Stimulated activated naive CD8-positive, alpha-beta T cell treated with anti-CD3 and anti-CD28 coated beads, Interleukin-15, amount 100 ng/mL, for 72 hours (primary cell): ENCODE results near the gene AP1G1.

ENCODE experiments used
- ATAC-seq: fragments of 150-1000 bp; cut with Tn5 transposase; 2 replicates; pipeline ENCODE4 v1.10.0; 2021; ENCODE audit warnings: mild to moderate bottlenecking, moderate library complexity
- DNase-seq, 2 donors: peaks; one replicate each; pipeline ENCODE4 v3.0.0; 2021 to 2022
- H3K27ac Mint-ChIP-seq, 2 donors: one replicate each; pipeline ENCODE4 v1.8.0; 2022; ENCODE audit warnings: mild to moderate bottlenecking in 2 of 2, mixed read lengths in 2 of 2, moderate library complexity in 2 of 2
- H3K27me3 Mint-ChIP-seq: one replicate; pipeline ENCODE4 v1.8.0; 2022; ENCODE audit warnings: mixed read lengths
- H3K4me1 Mint-ChIP-seq: one replicate; pipeline ENCODE4 v1.8.0; 2022; ENCODE audit warnings: mild to moderate bottlenecking, mixed read lengths
- H3K4me3 Mint-ChIP-seq, 2 donors: one replicate each; pipeline ENCODE4 v1.8.0; 2022; ENCODE audit warnings: mild to moderate bottlenecking in 2 of 2, mixed read lengths in 2 of 2, moderate library complexity in 1 of 2
- H3K9me3 Mint-ChIP-seq, 2 donors: one replicate each; pipeline ENCODE4 v1.8.0; 2022; ENCODE audit warnings: mixed read lengths in 2 of 2

AP1G1 gene

GRCh38 chr16:71746442-71747046 lies 62.1 kb downstream of the AP1G1 start:
- peak; percentile 5 to 18 for DNase-seq
- peak; percentile 60 for ATAC-seq

GRCh38 chr16:71738855-71739254 lies 69.8 kb downstream of the AP1G1 start:
- Mint-ChIP-seq H3K4me3 (no peak overlapping the region), H3K27me3 (no peaks in the 10 kb centered on the region), H3K4me1 (no peaks in the 10 kb centered on the region), H3K9me3 (no peaks in the 10 kb centered on the region), H3K27ac (no peak overlapping the region)
- ATAC-seq = no peak
- no peak for DNase-seq

More at GRCh38 chr16:71746442-71747046, 62.1 kb downstream of the AP1G1 start:
- Mint-ChIP-seq H3K9me3 (no peaks in the 10 kb centered on the region), H3K4me3 (no peak overlapping the region), H3K27me3 (no peaks in the 10 kb centered on the region), H3K27ac (no peak overlapping the region), H3K4me1 (peaks cover 4% of the 10 kb centered on the region)

GRCh38 chr16:71737501-71737900 lies 71.1 kb downstream of the AP1G1 start:
- no peak overlapping the region for H3K4me3 Mint-ChIP-seq
- DNase-seq (no peak), ATAC-seq (no peak)
- peak overlapping the region in 1 of 2 donors; percentile 56 for H3K27ac Mint-ChIP-seq
- H3K4me1 Mint-ChIP-seq = no peaks in the 10 kb centered on the region
- H3K27me3 Mint-ChIP-seq = no peaks in the 10 kb centered on the region
- no peaks in the 10 kb centered on the region for H3K9me3 Mint-ChIP-seq

GRCh38 chr16:71734511-71734910 lies 74.1 kb downstream of the AP1G1 start:
- H3K9me3 Mint-ChIP-seq = no peaks in the 10 kb centered on the region
- ATAC-seq = no peak
- DNase-seq = no peak
- no peak overlapping the region for H3K27ac Mint-ChIP-seq
- H3K27me3 Mint-ChIP-seq = no peaks in the 10 kb centered on the region
- H3K4me3 Mint-ChIP-seq = no peak overlapping the region
- H3K4me1 Mint-ChIP-seq = peaks cover 4% of the 10 kb centered on the region

GRCh38 chr16:71732587-71732986 lies 76.0 kb downstream of the AP1G1 start:
- Mint-ChIP-seq H3K27me3 (no peaks in the 10 kb centered on the region), H3K4me1 (peaks cover 6% of the 10 kb centered on the region), H3K9me3 (no peaks in the 10 kb centered on the region), H3K4me3 (no peak overlapping the region), H3K27ac (peak overlapping the region in 1 of 2 donors; percentile 43)
- ATAC-seq (no peak), DNase-seq (no peak)

- DNase-seq = no peak
- Mint-ChIP-seq H3K9me3 (no peaks in the 10 kb centered on the region), H3K27me3 (no peaks in the 10 kb centered on the region), H3K27ac (no peak overlapping the region), H3K4me1 (peaks cover 16% of the 10 kb centered on the region), H3K4me3 (no peak overlapping the region)
- no peak for ATAC-seq
These were observed 80.9 kb downstream of the AP1G1 start for GRCh38 chr16:71727551-71728324.

GRCh38 chr16:71726476-71727315 lies 81.9 kb downstream of the AP1G1 start:
- peaks cover 24% of the 10 kb centered on the region for H3K4me1 Mint-ChIP-seq
- H3K27me3 Mint-ChIP-seq = no peaks in the 10 kb centered on the region
- H3K4me3 Mint-ChIP-seq = no peak overlapping the region
- no peaks in the 10 kb centered on the region for H3K9me3 Mint-ChIP-seq
- ATAC-seq = no peak
- no peak for DNase-seq
- H3K27ac Mint-ChIP-seq = no peak overlapping the region

- H3K4me3 Mint-ChIP-seq = peak within 1 kb of the TSS; percentile 81 to 96
- H3K9me3 Mint-ChIP-seq = no peaks in the 10 kb centered on the region
- DNase-seq (no peak), ATAC-seq (no peak)
- no peaks in the 10 kb centered on the region for H3K27me3 Mint-ChIP-seq
- peak within 1 kb of the TSS in 1 of 2 donors; percentile 83 for H3K27ac Mint-ChIP-seq
- peaks cover 19% of the 10 kb centered on the region for H3K4me1 Mint-ChIP-seq
These were observed 84.3 kb downstream of the AP1G1 start, which contains the start of gene PHLPP2 for GRCh38 chr16:71724320-71724751. Gene PHLPP2, minus strand, starts transcription at chr16:71724701. Its CDS starts 9,906 bp downstream, at chr16:71714795.

- H3K27me3 Mint-ChIP-seq = no peaks in the 10 kb centered on the region
- ATAC-seq = peak; percentile 86
- peak; percentile 76 to 86 for DNase-seq
- H3K4me3 Mint-ChIP-seq = peak overlapping the region; percentile 81 to 96
- peaks cover 18% of the 10 kb centered on the region for H3K4me1 Mint-ChIP-seq
- no peaks in the 10 kb centered on the region for H3K9me3 Mint-ChIP-seq
- H3K27ac Mint-ChIP-seq = peak overlapping the region in 1 of 2 donors; percentile 83
These were observed 84.9 kb downstream of the AP1G1 start for GRCh38 chr16:71723537-71724319.

- H3K4me3 Mint-ChIP-seq = peak overlapping the region; percentile 89 to 96
- H3K27ac Mint-ChIP-seq = peak overlapping the region; percentile 74 to 86
- no peaks in the 10 kb centered on the region for H3K27me3 Mint-ChIP-seq
- H3K9me3 Mint-ChIP-seq = no peaks in the 10 kb centered on the region
- DNase-seq = peak; percentile 62 to 64
- H3K4me1 Mint-ChIP-seq = peaks cover 18% of the 10 kb centered on the region
- ATAC-seq = peak; percentile 69
These were observed 85.7 kb downstream of the AP1G1 start for GRCh38 chr16:71722801-71723536.

- no peak overlapping the region for H3K4me3 Mint-ChIP-seq
- ATAC-seq (no peak), DNase-seq (no peak)
- H3K27me3 Mint-ChIP-seq = no peaks in the 10 kb centered on the region
- no peaks in the 10 kb centered on the region for H3K9me3 Mint-ChIP-seq
- no peak overlapping the region for H3K27ac Mint-ChIP-seq
- H3K4me1 Mint-ChIP-seq = peaks cover 18% of the 10 kb centered on the region
These were observed 87.4 kb downstream of the AP1G1 start for GRCh38 chr16:71721066-71721740.

GRCh38 chr16:71712501-71712900 lies 96.1 kb downstream of the AP1G1 start:
- DNase-seq = no peak
- Mint-ChIP-seq H3K9me3 (no peaks in the 10 kb centered on the region), H3K4me3 (no peak overlapping the region), H3K27ac (no peak overlapping the region), H3K27me3 (no peaks in the 10 kb centered on the region), H3K4me1 (peaks cover 9% of the 10 kb centered on the region)
- no peak for ATAC-seq

- peak overlapping the region in 1 of 2 donors; percentile 46 for H3K27ac Mint-ChIP-seq
- no peaks in the 10 kb centered on the region for H3K9me3 Mint-ChIP-seq
- ATAC-seq = peak; percentile 57
These were observed 96.8 kb downstream of the AP1G1 start for GRCh38 chr16:71711789-71712188.

GRCh38 chr16:71709229-71709781 lies 99.3 kb downstream of the AP1G1 start:
- H3K27ac Mint-ChIP-seq = no peak overlapping the region
- no peaks in the 10 kb centered on the region for H3K27me3 Mint-ChIP-seq
- H3K4me3 Mint-ChIP-seq = no peak overlapping the region
- ATAC-seq = no peak
- no peaks in the 10 kb centered on the region for H3K9me3 Mint-ChIP-seq
- peaks cover 9% of the 10 kb centered on the region for H3K4me1 Mint-ChIP-seq
- DNase-seq = no peak

More at GRCh38 chr16:71711789-71712188, 96.8 kb downstream of the AP1G1 start:
- peaks cover 9% of the 10 kb centered on the region for H3K4me1 Mint-ChIP-seq
- no peaks in the 10 kb centered on the region for H3K27me3 Mint-ChIP-seq
- no peak overlapping the region for H3K4me3 Mint-ChIP-seq
- DNase-seq = no peak
